Adrenal gland (tissue), 12 donors: ENCODE measurements around the gene MICU1. TPM values are rescaled to one million over a fixed set of nuclear protein-coding genes. Genes with fewer than 3 reads are reported as not detected.
"Not testable (repeated sequence)": the region's sequence is repeated elsewhere in the genome, so short reads cannot be mapped to it uniquely, and the experiment has no call there.

Experiments
- DNase-seq, 7 donors: peaks; one replicate each; pipeline ENCODE4 v3.0.0-alpha.2; 2019 to 2020
- H3K27ac ChIP-seq, 5 donors: fragments of 200-600 bp; sonication (generic) in 4 of 5; 1 replicate in 3 of 5; 2 replicates in 2 of 5; pipeline versions ENCODE4 v1.5.1 to v1.8.0; 2016 to 2020; ENCODE audit warnings: mild to moderate bottlenecking in 1 of 5
- H3K27me3 ChIP-seq: fragments of 200-600 bp; 2 replicates; pipeline ENCODE4 v1.8.0; 2021
- H3K36me3 ChIP-seq, 2 donors: fragments of 200-600 bp; replicated peaks in 1 of 2; 1 replicate in 1 of 2; 2 replicates in 1 of 2; pipeline versions ENCODE4 v1.5.1 to v1.8.0; 2018 to 2022
- H3K4me1 ChIP-seq, 2 donors: fragments of 200-600 bp; replicated peaks in 1 of 2; 1 replicate in 1 of 2; 2 replicates in 1 of 2; pipeline versions ENCODE4 v1.5.1 to v1.8.0; 2018 to 2021
- H3K4me3 ChIP-seq, 4 donors: fragments of 200-600 bp; sonication (generic) in 3 of 4; one replicate each; pipeline ENCODE4 v1.5.1; 2016 to 2018
- H3K9me3 ChIP-seq, 3 donors: fragments of 200-600 bp; sonication (generic) in 1 of 3; replicated peaks in 1 of 3; 1 replicate in 2 of 3; 2 replicates in 1 of 3; pipeline versions ENCODE4 v1.5.1 to v1.8.0; 2016 to 2021
- CTCF ChIP-seq, 6 experiments: fragments of 450-650 bp in 4 of 6; fragments of 200-600 bp in 2 of 6; sonication (generic) in 1 of 6; IDR thresholded peaks; 1 replicate in 5 of 6; 2 replicates in 1 of 6; pipeline versions ENCODE4 v1.5.1 to v1.8.0; 2016 to 2021; ENCODE audit warnings: antibody characterized with exemption in 6 of 6, mild to moderate bottlenecking in 2 of 6, moderate library complexity in 1 of 6
- POLR2A ChIP-seq, 2 donors: fragments of 450-650 bp; IDR thresholded peaks; one replicate each; pipeline ENCODE4 v1.6.1; 2017; ENCODE audit warnings: antibody characterized with exemption in 2 of 2, mild to moderate bottlenecking in 2 of 2, moderate library complexity in 1 of 2
- WGBS, 4 donors: extraction: QIAGEN DNeasy Blood & Tissue Kit in 2 of 4; methylation state at CpG; one replicate each; pipeline versions ENCODE4 v1.1.5 to v1.1.7; 2013 to 2017; 5-methylcytosine and 5-hydroxymethylcytosine counted together
- intact Hi-C, 2 donors: fragments of 100-400 bp; cut with DNase I; formaldehyde crosslinking; loops; one replicate each; pipeline versions ENCODE4 v1.14.1 to v1.15.0; 2022 to 2023
- polyA plus RNA-seq, 3 donors: library from polyadenylated mRNA; stranded (reverse); fragments of 200-250 nt in 2 of 3; fragments of 350-450 nt in 1 of 3; fragmentation: Illumina TruSeq in 1 of 3; extraction: RNeasy Lipid Tissue Mini Kit (QIAGEN cat#74804) in 1 of 3; gene quantifications; one replicate each; pipeline ENCODE4 v1.2.3, GENCODE V29; 2013 to 2014
- total RNA-seq, 9 donors: library from RNA; depleted of rRNA in 4 of 9; stranded (reverse); fragments of >200 nt in 4 of 9; fragments of 120-200 nt in 1 of 9; fragmentation: NEBNext Ultra II Directional in 1 of 9; extraction: Animal tissue kit (Norgen Biotek cat#: 25700) in 1 of 9; gene quantifications; one replicate each; pipeline versions ENCODE4 v1.1.0 to v1.2.4, GENCODE V29; 2013 to 2023
- donor health status: healthy with polysubstance abuse.
- donor health status: Bipolar disorder and iron deficiency.
- donor health status: DM: yes; HTN: yes; CAD: no.
- donor health status: DM: no; HTN: no; CAD: no.
- donor health status: DM: no; HTN: no; CAD: no.
- donor health status: DM: yes; HTN: yes; CAD: no.

Gene MICU1
- total and polyA plus RNA-seq, 12 donors = 56.5 to 122 (median 90.2) TPM

- Histone ChIP-seq H3K27ac (peak overlapping the region; percentile 89 to 98 (median 95)), H3K4me1 (peaks cover 13 to 23% of the 10 kb centered on the region in 2 donors), H3K4me3 (peak overlapping the region; percentile 50 to 85 (median 80)), H3K9me3 (no peaks in the 10 kb centered on the region), H3K36me3 (peaks cover 0 to 11% of the 10 kb centered on the region in 2 donors), H3K27me3 (no peaks in the 10 kb centered on the region)
- DNase-seq = peak in 6 of 7 donors; percentile 61 to 82 (median 67)
- TF ChIP-seq CTCF (IDR thresholded peaks at IDR 0.05) (no peak), POLR2A (IDR thresholded peaks at IDR 0.05) (peak in 1 of 2 donors; percentile 27)
- intact Hi-C loops = loop anchor here in 1 of 2 donors (5.0 kb wide), 1 partner anchor 191 kb away; no protein-coding TSS in a partner anchor
- 38 to 48% (median 42%) methylated on average over 17 to 18 of the region's 18 CpGs for WGBS, 4 donors
Observed at GRCh38 chr10:72353028-72353964, 272.6 kb downstream of the MICU1 start.

- no peaks in the 10 kb centered on the region for H3K9me3 ChIP-seq
- no peaks in the 10 kb centered on the region for H3K27me3 ChIP-seq
- WGBS, 4 donors = 89 to 94% (median 90%) methylated on average over 6 of the region's 6 CpGs
- DNase-seq = peak in 2 of 7 donors; percentile 14 to 54
- intact Hi-C loops = loop anchor here in 1 of 2 donors (5.0 kb wide), 1 partner anchor 189 kb away; no protein-coding TSS in a partner anchor
- no peak overlapping the region for H3K4me3 ChIP-seq
- peaks cover 13 to 23% of the 10 kb centered on the region in 2 donors for H3K4me1 ChIP-seq
- peaks cover 0 to 18% of the 10 kb centered on the region in 2 donors for H3K36me3 ChIP-seq
- peak overlapping the region in 1 of 5 donors; percentile 15 for H3K27ac ChIP-seq
- TF ChIP-seq POLR2A (IDR thresholded peaks at IDR 0.05) (no peak), CTCF (IDR thresholded peaks at IDR 0.05) (no peak)
Observed at GRCh38 chr10:72351479-72351878, 274.4 kb downstream of the MICU1 start.

GRCh38 chr10:72349438-72349837 lies 276.4 kb downstream of the MICU1 start:
- Histone ChIP-seq H3K4me1 (peaks cover 13 to 25% of the 10 kb centered on the region in 2 donors), H3K4me3 (no peak overlapping the region), H3K36me3 (peaks cover 0 to 23% of the 10 kb centered on the region in 2 donors), H3K27me3 (no peaks in the 10 kb centered on the region), H3K27ac (no peak overlapping the region), H3K9me3 (no peaks in the 10 kb centered on the region)
- TF ChIP-seq CTCF (IDR thresholded peaks at IDR 0.05) (no peak), POLR2A (IDR thresholded peaks at IDR 0.05) (no peak)
- intact Hi-C loops = loop anchor here in 1 of 2 donors (10.0 kb wide), 1 partner anchor 215 kb away; no protein-coding TSS in a partner anchor
- 87 to 96% (median 91%) methylated on average over 2 of the region's 2 CpGs for WGBS, 4 donors
- DNase-seq = no peak

GRCh38 chr10:72348282-72348681 lies 277.6 kb downstream of the MICU1 start:
- DNase-seq = peak in 1 of 7 donors; percentile 47
- H3K36me3 ChIP-seq = peaks cover 0 to 34% of the 10 kb centered on the region in 2 donors
- WGBS, 4 donors = 92 to 94% (median 94%) methylated on average over 2 to 7 of the region's 7 CpGs

GRCh38 chr10:72346117-72346516 lies 279.8 kb downstream of the MICU1 start:
- WGBS, 4 donors = 89 to 97% (median 93%) methylated on average over 6 to 7 of the region's 7 CpGs
- H3K4me1 ChIP-seq, H3K27ac ChIP-seq, H3K27me3 ChIP-seq, DNase-seq, H3K4me3 ChIP-seq, H3K9me3 ChIP-seq: not testable (repeated sequence)
- H3K36me3 ChIP-seq = peaks cover 0 to 51% of the 10 kb centered on the region in 2 donors
- intact Hi-C loops = loop anchor here in 1 of 2 donors (10.0 kb wide), 1 partner anchor 211 kb away; no protein-coding TSS in a partner anchor

More at GRCh38 chr10:72348282-72348681, 277.6 kb downstream of the MICU1 start:
- H3K27ac ChIP-seq = no peak overlapping the region
- H3K4me3 ChIP-seq = no peak overlapping the region
- no peak for TF ChIP-seq CTCF (IDR thresholded peaks at IDR 0.05)
- no peak for TF ChIP-seq POLR2A (IDR thresholded peaks at IDR 0.05)
- no peaks in the 10 kb centered on the region for H3K9me3 ChIP-seq
- peaks cover 6 to 25% of the 10 kb centered on the region in 2 donors for H3K4me1 ChIP-seq
- no peaks in the 10 kb centered on the region for H3K27me3 ChIP-seq
- intact Hi-C loops = loop anchor here in 1 of 2 donors (10.0 kb wide), 1 partner anchor 213 kb away; no protein-coding TSS in a partner anchor
